PC-9 (cell line): ENCODE data around the gene ERVW-1.
"Not testable (repeated sequence)": the region's sequence is repeated elsewhere in the genome, so short reads cannot be mapped to it uniquely, and the experiment has no call there.

Source experiments
- CTCF ChIP-seq: fragments of 200-600 bp; sonication (generic); conservative IDR thresholded peaks from 2 replicates; pipeline ENCODE4 v1.6.1; 2017; ENCODE audit warnings: mixed run types, antibody characterized with exemption, mild to moderate bottlenecking, moderate library complexity
- EZH2 ChIP-seq: fragments of 200-600 bp; sonication (generic); IDR thresholded peaks from 2 replicates; pipeline ENCODE4 v1.8.0; 2017; ENCODE audit warnings: antibody characterized with exemption, low read depth

GRCh38 chr7:92477681-92478080 lies at the start of gene ERVW-1:
- TF ChIP-seq CTCF, EZH2: not testable (repeated sequence)
